HG02571 (cell line): ENCODE data around the gene MAP3K21.

Source experiments
- ATAC-seq: cut with Tn5 transposase; IDR thresholded peaks from one replicate; pipeline ENCODE4 v1.9.1; 2021; ENCODE audit warnings: mild to moderate bottlenecking, moderate library complexity; ENCODE audit not compliant: unreplicated experiment

MAP3K21 gene

DNA sequence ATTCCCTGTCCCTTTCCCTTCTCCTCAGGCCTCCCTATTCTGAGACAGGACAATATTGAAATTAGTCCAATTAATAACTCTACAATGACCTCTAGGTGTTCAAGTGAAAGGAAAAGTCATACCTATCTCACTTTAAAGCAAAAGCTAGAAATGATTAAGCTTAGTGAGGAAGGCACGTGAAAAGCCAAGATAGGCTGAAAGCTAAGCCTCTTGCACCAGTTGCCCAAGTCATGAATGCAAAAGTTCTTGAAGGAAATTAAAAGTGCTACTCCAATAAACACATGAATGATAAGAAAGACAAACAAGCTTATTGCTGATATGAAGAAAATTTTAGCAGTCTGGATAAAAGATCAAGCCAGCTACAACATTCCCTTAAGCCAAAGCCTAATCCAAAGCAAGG, 3.8 kb upstream of the MAP3K21 start:
- ATAC-seq, result no peak

DNA sequence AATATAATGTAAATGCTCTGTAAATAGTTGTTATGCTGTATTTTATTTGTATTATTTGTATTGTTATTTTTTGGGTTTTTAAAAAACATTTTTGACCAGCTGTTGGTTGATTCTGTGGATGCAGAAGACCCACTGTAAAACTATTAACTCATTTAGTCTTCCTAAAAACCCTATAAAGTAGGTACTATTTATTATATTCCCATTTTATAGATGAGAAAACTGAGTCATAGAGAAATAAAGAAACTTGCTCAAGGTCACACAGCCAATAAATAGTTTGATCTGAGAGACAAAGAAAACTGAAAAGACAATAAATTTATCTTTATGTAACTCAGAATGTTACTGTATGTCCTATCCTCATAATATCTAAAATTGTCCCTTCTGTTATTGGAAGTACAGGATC, 1.2 kb upstream of the MAP3K21 start:
- ATAC-seq, result no peak

DNA sequence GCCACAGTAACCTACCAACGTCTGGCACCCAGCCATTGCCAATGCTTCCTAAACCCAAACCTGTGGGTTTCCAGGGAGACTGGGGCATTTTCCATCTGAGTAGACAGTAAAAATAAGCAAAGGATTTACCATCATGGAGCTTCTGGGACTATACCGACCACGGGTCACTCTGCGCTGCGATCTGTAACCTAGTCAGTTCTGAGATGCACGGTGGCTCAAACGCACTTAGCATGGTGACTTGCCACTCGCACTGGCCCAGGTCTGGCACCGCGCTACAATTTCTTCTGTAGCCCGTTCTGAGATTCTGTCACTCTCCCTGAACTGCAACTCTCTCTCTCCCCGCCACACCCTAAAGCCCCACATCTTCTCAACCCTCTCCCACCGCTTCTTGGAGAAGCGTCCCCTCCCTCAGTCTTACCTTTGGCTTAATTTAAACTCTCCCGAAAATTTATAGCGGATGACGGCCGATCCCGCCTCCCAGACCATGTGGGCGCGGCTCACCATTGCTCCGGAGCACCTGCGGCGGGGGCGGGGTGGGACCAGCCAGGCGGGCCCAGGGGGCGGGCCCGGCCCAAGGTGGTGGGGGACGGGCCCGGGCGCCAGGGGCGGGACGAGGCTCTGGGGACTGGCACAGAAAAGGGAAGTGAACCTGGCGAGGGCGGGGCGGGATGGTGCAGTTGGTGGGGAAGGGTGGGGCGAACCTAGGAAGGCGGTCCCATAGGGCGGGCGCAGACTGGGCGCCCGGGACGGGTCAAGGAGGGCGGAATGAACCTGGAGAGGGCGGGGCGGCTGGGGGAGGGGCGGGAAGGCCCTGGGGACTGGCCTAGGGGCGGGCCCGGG, 493 bp upstream of the MAP3K21 start:
- ATAC-seq, result peak; percentile 92

DNA sequence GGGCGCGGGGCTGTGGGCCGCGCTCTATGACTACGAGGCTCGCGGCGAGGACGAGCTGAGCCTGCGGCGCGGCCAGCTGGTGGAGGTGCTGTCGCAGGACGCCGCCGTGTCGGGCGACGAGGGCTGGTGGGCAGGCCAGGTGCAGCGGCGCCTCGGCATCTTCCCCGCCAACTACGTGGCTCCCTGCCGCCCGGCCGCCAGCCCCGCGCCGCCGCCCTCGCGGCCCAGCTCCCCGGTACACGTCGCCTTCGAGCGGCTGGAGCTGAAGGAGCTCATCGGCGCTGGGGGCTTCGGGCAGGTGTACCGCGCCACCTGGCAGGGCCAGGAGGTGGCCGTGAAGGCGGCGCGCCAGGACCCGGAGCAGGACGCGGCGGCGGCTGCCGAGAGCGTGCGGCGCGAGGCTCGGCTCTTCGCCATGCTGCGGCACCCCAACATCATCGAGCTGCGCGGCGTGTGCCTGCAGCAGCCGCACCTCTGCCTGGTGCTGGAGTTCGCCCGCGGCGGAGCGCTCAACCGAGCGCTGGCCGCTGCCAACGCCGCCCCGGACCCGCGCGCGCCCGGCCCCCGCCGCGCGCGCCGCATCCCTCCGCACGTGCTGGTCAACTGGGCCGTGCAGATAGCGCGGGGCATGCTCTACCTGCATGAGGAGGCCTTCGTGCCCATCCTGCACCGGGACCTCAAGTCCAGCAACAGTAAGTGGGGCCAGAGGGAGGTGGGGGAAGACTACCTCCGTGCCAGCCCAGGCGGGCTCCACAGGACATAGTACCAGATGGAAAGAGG, 808 bp downstream of the MAP3K21 start:
- ATAC-seq, result peak; percentile 15

DNA sequence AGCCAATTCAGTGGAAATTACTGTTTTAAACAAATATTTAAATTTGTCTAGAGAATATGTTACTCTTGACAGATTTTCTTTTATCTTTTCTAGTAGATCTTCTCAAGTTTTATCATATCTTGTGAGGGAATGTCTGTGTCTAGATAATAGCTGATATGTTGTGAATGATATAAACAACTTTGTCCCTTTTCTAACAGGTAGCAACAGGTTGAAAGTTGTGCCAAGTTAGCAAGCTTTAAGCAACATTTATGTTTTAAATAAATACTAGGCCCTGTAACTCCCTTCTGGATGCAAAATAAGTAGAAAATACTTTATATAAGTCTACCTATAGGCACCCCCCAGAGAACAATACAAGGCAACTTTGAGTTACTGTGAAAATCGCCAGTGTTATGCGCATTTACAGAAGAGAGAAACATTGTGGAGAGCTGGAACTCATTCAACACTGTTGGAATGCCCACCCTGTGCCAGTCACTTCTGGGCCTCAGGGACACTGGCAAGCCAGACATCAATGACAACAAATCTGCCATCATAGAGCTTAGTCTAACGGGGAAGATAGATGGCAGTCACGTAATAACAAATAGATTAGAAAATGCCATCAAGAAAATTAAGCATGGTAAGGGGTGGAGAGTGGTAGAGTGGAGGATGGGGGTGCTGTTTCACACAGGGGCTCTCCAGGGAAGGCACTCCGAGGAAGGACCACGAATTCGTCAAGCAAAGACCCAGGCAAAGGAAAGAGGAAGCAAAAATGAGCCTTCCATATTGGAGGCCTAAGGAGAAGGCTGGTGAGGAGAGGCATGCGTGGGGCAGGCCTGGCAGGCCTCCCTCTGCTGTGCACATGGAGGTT, 4.4 kb downstream of the MAP3K21 start:
- ATAC-seq, result no peak

DNA sequence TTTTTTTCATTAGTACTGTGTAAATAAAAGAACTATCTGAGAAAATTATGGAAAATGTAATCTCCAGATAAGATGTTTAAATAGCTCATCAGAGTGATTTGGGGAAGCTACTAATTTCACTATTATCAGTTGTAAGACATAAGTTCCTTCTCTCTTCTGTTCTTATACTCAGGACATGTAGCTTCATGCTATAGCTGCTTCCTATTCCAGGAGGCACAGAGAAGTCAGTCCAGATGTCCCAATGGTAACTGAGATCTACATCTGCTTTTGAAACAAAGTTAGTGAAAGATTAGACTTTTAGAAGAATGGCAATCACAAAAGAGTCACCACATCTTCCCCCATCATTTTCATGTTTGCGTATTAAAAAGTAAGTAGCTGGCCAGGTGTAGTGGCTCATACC, 5.6 kb downstream of the MAP3K21 start:
- no peak for ATAC-seq

DNA sequence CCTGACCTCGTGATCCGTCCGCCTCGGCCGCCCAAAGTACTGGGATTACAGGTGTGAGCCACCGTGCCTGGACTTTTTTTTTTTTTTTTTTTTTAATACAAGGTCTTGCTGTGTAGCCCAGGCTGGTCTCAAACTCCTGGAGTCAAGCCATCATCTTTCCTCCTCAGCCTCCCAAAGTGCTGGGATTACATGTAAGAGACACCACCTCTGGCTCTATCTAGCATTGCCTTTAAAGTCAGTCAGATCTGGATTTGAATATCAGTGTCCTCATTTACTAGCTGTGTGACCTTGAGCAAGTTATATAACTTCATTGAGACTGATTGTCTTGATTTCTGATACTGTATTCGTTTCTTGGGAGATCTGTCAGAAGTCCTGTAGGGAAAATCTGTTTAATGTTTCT, 6.6 kb downstream of the MAP3K21 start:
- ATAC-seq, result no peak

DNA sequence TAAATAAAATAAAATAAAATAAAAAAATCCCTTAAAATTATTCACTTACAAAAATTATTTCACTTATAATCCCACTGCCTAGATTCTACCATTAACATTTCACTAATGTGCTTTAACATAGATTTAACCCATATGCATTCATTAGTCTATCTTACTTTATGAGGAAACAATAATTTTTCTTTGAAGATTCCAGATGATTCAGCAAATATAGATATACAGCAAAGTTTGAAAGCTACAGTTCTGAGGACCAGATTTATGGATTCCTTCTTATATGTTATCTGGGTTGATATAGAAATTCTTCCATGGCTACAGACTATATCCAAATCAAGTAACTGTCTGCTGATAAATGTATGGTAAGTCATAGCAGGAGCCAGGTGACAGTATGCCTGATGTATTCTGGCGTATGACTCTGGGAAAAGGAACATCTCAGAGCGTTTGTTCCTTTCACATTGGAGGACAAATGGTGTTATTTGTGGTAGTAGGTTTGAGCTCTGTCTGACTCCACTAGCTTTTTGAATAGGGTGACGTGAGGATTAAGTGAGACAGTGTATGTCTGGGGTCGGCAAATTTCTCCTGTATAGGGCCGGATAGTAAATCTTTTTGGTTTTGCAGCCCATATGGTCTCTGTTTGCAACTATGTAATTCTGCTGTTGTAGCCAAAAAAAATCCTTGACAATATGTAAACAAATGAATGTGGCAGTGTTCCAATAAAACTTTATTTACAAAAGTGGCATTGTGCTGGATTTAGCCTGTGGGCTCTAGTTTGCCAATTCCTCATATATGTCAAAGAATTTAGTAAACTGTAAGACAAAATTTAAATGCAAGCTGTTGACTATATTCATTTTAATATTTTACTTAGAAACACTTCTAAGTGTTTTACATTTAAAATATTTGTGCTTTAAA, 9.3 kb downstream of the MAP3K21 start:
- ATAC-seq, result no peak

DNA sequence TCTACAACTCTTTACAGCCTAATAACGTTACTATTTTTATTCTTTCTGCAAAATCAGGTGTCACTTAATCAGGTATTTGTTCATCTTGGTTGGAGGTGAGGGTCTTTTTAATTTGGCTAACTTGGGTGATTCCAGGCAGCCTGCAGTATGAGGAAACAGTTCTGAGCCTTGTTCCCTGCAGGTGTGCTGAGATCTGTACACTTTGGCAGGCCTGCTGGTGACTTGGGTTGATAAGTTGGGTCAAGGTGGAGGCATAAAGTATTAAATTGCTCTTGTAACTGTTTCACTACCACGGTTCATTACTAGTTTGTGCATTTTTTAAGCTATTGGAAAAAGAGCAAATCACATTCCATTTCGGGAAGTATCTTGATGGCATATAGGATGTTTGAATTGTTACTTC, 10.0 kb downstream of the MAP3K21 start:
- no peak for ATAC-seq

DNA sequence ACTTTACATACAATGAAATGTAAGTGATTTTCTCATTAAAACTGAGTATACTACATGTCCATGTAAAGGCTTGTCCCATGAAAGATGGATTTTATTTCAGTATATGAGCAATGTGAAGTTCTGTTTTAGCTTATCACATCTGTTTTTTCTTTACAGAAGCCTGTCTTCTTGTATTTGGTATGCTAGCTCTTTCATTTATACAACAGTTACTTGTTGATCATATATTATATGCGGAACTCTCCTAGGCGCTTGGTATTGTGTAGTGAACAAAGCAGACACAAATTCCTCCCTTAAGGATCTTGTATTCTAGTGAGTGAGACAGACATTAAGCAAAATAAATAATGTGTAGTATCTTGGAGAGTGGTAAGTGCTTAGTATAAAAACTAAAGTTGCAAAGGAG, 10.6 kb downstream of the MAP3K21 start:
- no peak for ATAC-seq

DNA sequence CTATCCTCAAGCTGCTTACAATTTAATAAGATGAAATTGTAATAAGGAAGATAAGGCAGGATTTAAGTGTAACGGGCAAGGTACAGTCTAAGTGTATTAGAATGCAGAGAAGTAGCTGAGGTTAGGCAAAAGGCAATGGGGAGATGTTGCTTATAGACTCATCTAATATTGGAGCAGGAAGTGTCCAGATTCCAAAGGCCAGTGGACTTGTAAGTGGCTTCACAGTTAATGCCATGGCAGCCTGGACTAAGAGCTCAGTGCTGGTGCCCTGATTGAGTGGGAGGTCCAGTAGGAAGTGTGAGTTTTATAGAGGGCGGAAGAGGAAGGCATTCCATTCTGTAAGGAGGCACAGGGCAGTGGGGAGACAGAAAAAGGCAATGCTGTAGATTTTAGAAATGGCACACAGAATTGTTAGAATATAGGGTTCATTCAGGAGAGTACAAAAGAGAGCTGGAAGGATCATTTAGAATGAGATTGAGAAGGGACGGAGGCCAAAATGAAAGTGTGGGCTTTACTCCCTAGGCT, 12.6 kb downstream of the MAP3K21 start:
- ATAC-seq, result no peak

DNA sequence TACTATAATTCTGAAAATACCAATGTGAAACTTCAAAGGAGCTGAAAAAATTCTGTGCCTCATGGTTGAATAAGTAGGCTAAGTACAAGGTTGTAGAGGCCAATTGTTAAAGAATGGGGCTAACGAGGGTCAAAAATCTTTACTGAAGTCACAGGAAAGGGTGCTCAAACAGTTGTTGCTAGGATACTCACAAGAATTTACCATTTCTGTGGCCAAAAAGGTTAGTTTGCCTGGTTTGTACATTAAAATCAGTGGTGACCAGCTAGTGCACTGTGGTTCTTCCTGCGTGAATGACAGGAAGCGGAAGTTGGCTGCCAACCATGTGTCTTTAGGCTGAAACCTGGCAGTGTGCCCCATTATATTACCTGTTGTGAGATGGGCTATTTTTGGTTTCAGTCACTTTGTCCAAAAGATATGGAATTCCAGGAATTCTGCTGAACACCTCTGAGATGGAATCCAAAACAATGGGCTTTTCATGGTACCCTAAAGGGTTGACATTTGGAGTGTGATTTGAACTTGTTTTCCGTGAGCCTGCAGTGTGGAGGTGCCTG, 13.5 kb downstream of the MAP3K21 start:
- no peak for ATAC-seq

DNA sequence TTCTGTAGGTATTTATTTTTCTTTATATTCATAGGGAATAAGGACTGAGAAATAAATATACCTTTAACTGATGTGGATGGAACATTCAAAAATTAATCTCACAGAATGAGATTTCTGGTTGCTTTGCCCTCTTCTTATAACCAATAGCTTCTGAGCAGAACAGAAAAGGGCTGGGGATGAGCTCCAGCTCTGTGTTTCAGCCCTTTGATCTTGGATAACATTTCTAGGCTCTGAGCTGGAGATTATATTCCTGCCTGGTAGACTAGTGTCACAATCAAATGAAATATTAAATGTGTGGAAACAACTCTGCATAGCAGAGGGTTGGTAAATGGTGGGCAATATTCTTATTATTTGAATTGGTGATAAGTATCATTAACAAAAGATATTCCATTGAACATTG, 14.6 kb downstream of the MAP3K21 start:
- ATAC-seq, result no peak

DNA sequence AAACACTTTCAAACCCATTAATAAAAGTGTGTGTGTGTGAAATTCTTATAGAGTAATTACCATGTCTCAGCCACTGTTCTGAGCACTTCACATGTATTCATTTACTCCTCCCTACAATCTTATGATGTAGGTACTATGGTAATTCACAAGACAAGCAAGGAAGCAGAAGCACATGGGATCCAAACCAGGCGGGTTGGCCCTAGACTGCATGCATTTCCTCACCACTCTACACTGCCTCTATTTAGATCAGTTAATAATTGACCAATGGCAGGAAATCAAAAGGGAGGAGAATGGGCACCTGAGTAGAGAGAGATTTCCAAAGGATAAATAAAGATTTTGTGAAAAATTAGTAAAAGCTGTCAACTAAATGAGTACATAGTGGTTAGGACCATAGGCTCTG, 15.7 kb downstream of the MAP3K21 start:
- ATAC-seq, result no peak

DNA sequence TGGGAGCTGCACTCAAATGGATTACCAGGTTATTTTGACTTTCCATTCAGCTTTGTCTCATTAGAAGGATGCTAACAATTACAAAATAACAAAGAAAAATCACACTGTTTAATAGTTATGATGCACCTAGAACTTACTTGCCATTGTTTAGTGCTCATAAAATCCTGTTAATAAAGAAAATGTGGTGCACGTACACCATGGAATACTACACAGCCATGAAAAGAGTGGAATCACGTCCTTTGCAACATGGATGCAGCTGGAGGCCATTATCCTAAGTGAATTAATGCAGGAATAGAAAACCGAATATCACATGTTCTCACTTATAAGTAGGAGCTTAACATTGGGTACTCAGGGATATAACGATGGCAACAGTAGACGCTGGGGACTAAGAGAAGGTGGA, 19.8 kb downstream of the MAP3K21 start:
- ATAC-seq, result no peak

DNA sequence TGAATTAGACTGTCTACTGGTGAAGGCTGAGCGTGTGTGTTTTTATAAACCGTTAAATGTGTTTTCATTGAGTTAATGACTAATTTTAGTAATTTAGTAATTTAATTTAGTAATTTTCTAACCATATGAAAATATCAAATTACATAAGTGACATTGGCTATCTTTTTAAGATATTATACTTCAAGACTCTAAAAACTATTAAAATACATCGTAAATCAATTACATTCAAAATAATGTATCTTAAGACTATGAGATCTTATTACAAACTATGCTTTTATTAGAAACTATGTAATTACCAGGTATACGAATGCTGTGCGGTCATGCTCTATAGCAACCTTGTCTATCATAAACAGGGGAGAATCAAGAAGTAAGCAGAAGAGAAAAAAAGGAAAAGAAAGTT, 21.6 kb downstream of the MAP3K21 start:
- no peak for ATAC-seq

DNA sequence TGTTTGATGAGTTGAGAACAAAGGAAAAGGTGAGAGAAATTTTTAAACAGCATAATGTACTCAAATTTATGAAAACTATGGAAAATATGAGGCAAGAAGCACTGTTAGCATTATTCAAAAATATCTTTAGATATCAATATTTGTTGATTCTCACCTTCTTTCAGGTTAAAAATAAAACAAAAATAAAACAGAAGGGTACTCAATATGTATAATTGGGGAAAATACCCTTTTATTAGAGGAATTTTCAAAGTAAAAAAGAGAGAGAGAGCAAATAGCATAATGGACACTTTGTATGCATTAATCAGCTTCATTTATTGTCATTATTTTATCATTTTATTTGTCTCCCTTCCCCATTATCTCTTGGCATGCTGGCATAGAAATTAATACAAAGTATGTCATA, 27.5 kb downstream of the MAP3K21 start:
- ATAC-seq, result no peak

DNA sequence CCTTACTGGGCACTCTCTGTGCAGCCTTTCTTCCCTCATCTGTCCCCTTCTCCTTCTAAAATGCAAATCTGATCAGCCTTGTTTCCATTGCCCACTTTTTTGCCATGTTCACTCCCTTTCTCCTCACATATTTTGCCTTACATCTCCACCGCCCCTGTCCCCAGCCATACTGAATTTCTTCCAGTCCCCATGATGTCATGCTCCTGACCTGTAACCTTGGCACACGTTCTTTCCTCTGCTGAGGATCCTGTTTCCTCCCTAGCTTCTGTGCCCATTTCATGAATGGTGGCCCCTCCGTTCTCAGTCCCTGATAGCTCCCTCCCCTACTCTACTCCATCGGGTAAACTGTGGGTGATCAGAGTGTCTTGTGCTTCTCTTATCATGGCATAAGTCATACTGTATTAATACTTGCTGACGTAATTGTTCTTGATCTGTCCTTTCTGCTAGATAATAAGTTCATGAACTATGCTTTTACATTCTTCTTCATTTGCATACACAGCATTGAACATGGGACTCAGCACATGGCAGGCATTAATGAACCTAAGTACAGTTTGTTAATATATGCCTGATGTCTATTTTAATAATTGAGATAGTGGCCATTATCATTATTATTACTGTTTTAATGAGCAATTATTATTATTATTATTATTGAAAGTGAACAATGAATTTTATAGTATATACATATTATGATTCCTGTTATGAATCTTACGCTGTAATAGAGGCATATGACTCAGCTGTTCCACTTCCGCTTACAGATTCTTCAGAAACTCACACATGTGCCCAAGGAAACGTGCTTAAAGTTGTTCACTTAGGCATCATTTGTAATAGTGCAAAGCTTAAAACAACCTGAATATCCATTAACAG, 28.5 kb downstream of the MAP3K21 start:
- ATAC-seq, result peak; percentile 59

DNA sequence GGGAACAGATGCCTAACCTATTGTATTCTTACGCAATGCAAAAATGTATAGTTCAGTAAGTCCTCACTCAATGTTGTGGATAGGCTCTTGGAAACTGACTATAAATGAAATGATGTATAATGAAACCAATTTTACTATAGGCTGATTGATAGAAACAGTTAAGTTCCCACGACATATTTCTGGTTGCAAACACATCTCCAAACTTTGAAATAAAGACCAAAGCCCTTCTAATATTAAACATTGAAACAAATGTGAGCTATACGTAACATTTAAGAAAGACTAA, 29.1 kb downstream of the MAP3K21 start:
- peak; percentile 25 for ATAC-seq
